Measurements from ENCODE around the gene DBNDD2. TPM values are rescaled to one million over a fixed set of nuclear protein-coding genes. Genes with fewer than 3 reads are reported as not detected.

DBNDD2 gene
- total RNA-seq, 1 experiment from 2014 or later = 69.0 TPM

GRCh38 chr20:45432294-45432693, 24.2 kb downstream of the DBNDD2 start:
- CTCF ChIA-PET = interaction anchor here (0.7 kb wide), 1 partner anchor 75 kb away, joined by 12 read pairs; no protein-coding TSS in a partner anchor
- no peaks in the 10 kb centered on the region for H4K20me1 ChIP-seq (ENCODE audit: insufficient read depth)
- no TSS peak for BruUV-seq (replicated peaks)
- no peak for DNase-seq
- no peak overlapping the region for H3K4me3 ChIP-seq
- H3F3A ChIP-seq (ENCODE audit: insufficient read depth, low read depth) = peaks cover 4% of the 10 kb centered on the region; the same call in 1 of the 2 replicates
- H3K27me3 ChIP-seq (ENCODE audit: insufficient read depth, low read depth) = no peaks in the 10 kb centered on the region
- 0 out of 2 replicates have a peak, but pooled peaks cover 3% of the 10 kb centered on the region for H3K4me1 ChIP-seq (replicated peaks; ENCODE audit: insufficient read depth)
- TF ChIP-seq CTCF (conservative IDR thresholded peaks at IDR 0.05) (no peak), EZH2 (IDR thresholded peaks at IDR 0.05; ENCODE audit: low read depth) (no peak)
- H3K27ac ChIP-seq = no peak overlapping the region
- H3K4me2 ChIP-seq = no peak overlapping the region
- no peaks in the 10 kb centered on the region for H3K36me3 ChIP-seq (ENCODE audit: low read depth)
- no peaks in the 10 kb centered on the region for H3K9me3 ChIP-seq (ENCODE audit: insufficient read depth, low read depth)
- intact Hi-C loops (cut with micrococcal nuclease; ENCODE audit: unreplicated experiment) = no loop called here
- no peaks in the 10 kb centered on the region for H3K9me2 ChIP-seq (ENCODE audit: insufficient read depth)
- no peak overlapping the region for H2AFZ ChIP-seq
- no peaks in the 10 kb centered on the region for H3K79me2 ChIP-seq (ENCODE audit: low read depth)
- POLR2A ChIA-PET (ENCODE audit: unreplicated experiment) = no interaction called here

GRCh38 chr20:45433316-45433715, 25.2 kb downstream of the DBNDD2 start:
- intact Hi-C loops (cut with micrococcal nuclease; ENCODE audit: unreplicated experiment) = no loop called here
- H2AFZ ChIP-seq = no peak overlapping the region
- no peaks in the 10 kb centered on the region for H4K20me1 ChIP-seq (ENCODE audit: insufficient read depth)
- no peak overlapping the region for H3K4me3 ChIP-seq
- no peaks in the 10 kb centered on the region for H3K27me3 ChIP-seq (ENCODE audit: insufficient read depth, low read depth)
- no peaks in the 10 kb centered on the region for H3K9me2 ChIP-seq (ENCODE audit: insufficient read depth)
- H3K27ac ChIP-seq = no peak overlapping the region
- POLR2A ChIA-PET (ENCODE audit: unreplicated experiment) = interaction anchor here (0.6 kb wide), 1 partner anchor 18 kb away, joined by 3 read pairs; the partner anchor contains the start of gene PIGT
- H3K4me2 ChIP-seq = no peak overlapping the region
- CTCF ChIA-PET = no interaction called here
- TF ChIP-seq CTCF (conservative IDR thresholded peaks at IDR 0.05) (no peak), EZH2 (IDR thresholded peaks at IDR 0.05; ENCODE audit: low read depth) (no peak)
- H3F3A ChIP-seq (ENCODE audit: insufficient read depth, low read depth) = peaks cover 4% of the 10 kb centered on the region; the same call in 1 of the 2 replicates
- H3K79me2 ChIP-seq (ENCODE audit: low read depth) = no peaks in the 10 kb centered on the region
- no peaks in the 10 kb centered on the region for H3K36me3 ChIP-seq (ENCODE audit: low read depth)
- peak; percentile 21 to 47 for DNase-seq
- H3K4me1 ChIP-seq (replicated peaks; ENCODE audit: insufficient read depth) = 0 out of 2 replicates have a peak, but pooled peaks cover 3% of the 10 kb centered on the region
- H3K9me3 ChIP-seq (ENCODE audit: insufficient read depth, low read depth) = no peaks in the 10 kb centered on the region
- BruUV-seq (replicated peaks) = no TSS peak

- DNase-seq = no peak
- CTCF ChIA-PET = interaction anchor here (0.6 to 0.7 kb wide), 3 partner anchors 57 to 113 kb away, joined by 3 to 7 read pairs (median 7); no protein-coding TSS in a partner anchor
- BruUV-seq (replicated peaks) = no TSS peak
- H3K9me3 ChIP-seq (ENCODE audit: insufficient read depth, low read depth) = no peaks in the 10 kb centered on the region
- H2AFZ ChIP-seq = no peak overlapping the region
- POLR2A ChIA-PET (ENCODE audit: unreplicated experiment) = interaction anchor here (0.6 to 0.7 kb wide), 2 partner anchors 18 to 113 kb away, joined by 3 to 4 read pairs; partner anchors contain the start of gene PIGT
- intact Hi-C loops (cut with micrococcal nuclease; ENCODE audit: unreplicated experiment) = no loop called here
- no peaks in the 10 kb centered on the region for H3K27me3 ChIP-seq (ENCODE audit: insufficient read depth, low read depth)
- H3K9me2 ChIP-seq (ENCODE audit: insufficient read depth) = no peaks in the 10 kb centered on the region
- no peak overlapping the region for H3K4me2 ChIP-seq
- no peaks in the 10 kb centered on the region for H3K36me3 ChIP-seq (ENCODE audit: low read depth)
- 0 out of 2 replicates have a peak, but pooled peaks cover 3% of the 10 kb centered on the region for H3K4me1 ChIP-seq (replicated peaks; ENCODE audit: insufficient read depth)
- TF ChIP-seq CTCF (conservative IDR thresholded peaks at IDR 0.05) (no peak), EZH2 (IDR thresholded peaks at IDR 0.05; ENCODE audit: low read depth) (no peak)
- H4K20me1 ChIP-seq (ENCODE audit: insufficient read depth) = no peaks in the 10 kb centered on the region
- no peaks in the 10 kb centered on the region for H3K79me2 ChIP-seq (ENCODE audit: low read depth)
- H3K27ac ChIP-seq = no peak overlapping the region
- peaks cover 4% of the 10 kb centered on the region; the same call in 1 of the 2 replicates for H3F3A ChIP-seq (ENCODE audit: insufficient read depth, low read depth)
- no peak overlapping the region for H3K4me3 ChIP-seq
These were observed 25.9 kb downstream of the DBNDD2 start for GRCh38 chr20:45433976-45434375.
